ENCODE results near the gene RNF144B. TPM values are rescaled to one million over a fixed set of nuclear protein-coding genes. Genes with fewer than 3 reads are reported as not detected.

RNF144B gene
- total RNA-seq, 1 donor from 2014 or later = 0.32 TPM

GRCh38 chr6:18507561-18507960, 120.4 kb downstream of the RNF144B start:
- intact Hi-C loops (cut with micrococcal nuclease) = loop anchor here (10.0 kb wide), 1 partner anchor 923 kb away; no protein-coding TSS in a partner anchor

- intact Hi-C loops (cut with micrococcal nuclease) = loop anchor here (10.0 kb wide), 1 partner anchor 925 kb away; no protein-coding TSS in a partner anchor
Observed at GRCh38 chr6:18509871-18510643, 122.9 kb downstream of the RNF144B start.

- intact Hi-C loops (cut with micrococcal nuclease) = no loop called here
Observed at GRCh38 chr6:18510644-18511033, 123.5 kb downstream of the RNF144B start.

- intact Hi-C loops (cut with micrococcal nuclease) = no loop called here
Observed at GRCh38 chr6:18511211-18511610, 124.1 kb downstream of the RNF144B start.

- intact Hi-C loops (cut with micrococcal nuclease) = no loop called here
Observed at GRCh38 chr6:18513253-18513798, 126.2 kb downstream of the RNF144B start.

- intact Hi-C loops (cut with micrococcal nuclease) = no loop called here
Observed at GRCh38 chr6:18514180-18514579, 127.0 kb downstream of the RNF144B start.

GRCh38 chr6:18515767-18516166, 128.6 kb downstream of the RNF144B start:
- intact Hi-C loops (cut with micrococcal nuclease) = no loop called here

Other genes starting within 250 kb of the RNF144B start
- gene TPMT, start 232.3 kb upstream of the RNF144B start, total RNA-seq = 3.7 and 4.0 TPM in 2 replicates
- gene KDM1B, start 231.9 kb upstream of the RNF144B start, total RNA-seq = 7.7 and 8.2 TPM in 2 replicates
- gene DEK, start 122.8 kb upstream of the RNF144B start, total RNA-seq = 149 and 150 TPM in 2 replicates

All from T-helper 1 cell treated with Interleukin-12 subunit alpha and Interleukin-12 subunit beta and Interleukin-4 antibody, amounts not matched to agents 30 ng/mL and 1 ng/mL, for 36 hours (primary cell).